Liver (tissue), 3 donors: ENCODE results near the gene SNAP23.

Source experiments
- CTCF ChIP-seq: fragments of 150-350 bp; IDR thresholded peaks from 2 replicates; pipeline ENCODE4 v1.5.1; 2017; ENCODE audit warnings: improper control_type of control experiment, low read depth, low read length; ENCODE audit not compliant: missing input control
- EGR1 ChIP-seq, 2 donors: IDR thresholded peaks; 2 replicates each; pipeline ENCODE4 v1.6.1; 2016 to 2018; ENCODE audit warnings: antibody characterized with exemption in 2 of 2, low read depth in 2 of 2
- GABPA ChIP-seq, 2 donors: IDR thresholded peaks in 1 of 2; conservative IDR thresholded peaks in 1 of 2; 2 replicates each; pipeline ENCODE4 v1.6.1; 2016; ENCODE audit warnings: antibody characterized with exemption in 2 of 2, mild to moderate bottlenecking in 1 of 2, moderate library complexity in 1 of 2
- JUND ChIP-seq, 2 donors: IDR thresholded peaks; 2 replicates each; pipeline ENCODE4 v1.6.1; 2016; ENCODE audit warnings: antibody characterized with exemption in 2 of 2
- MAX ChIP-seq: IDR thresholded peaks from 2 replicates; pipeline ENCODE4 v1.6.1; 2016; ENCODE audit warnings: antibody characterized with exemption
- RAD21 ChIP-seq, 2 donors: IDR thresholded peaks; 2 replicates each; pipeline ENCODE4 v1.6.1; 2016; ENCODE audit warnings: antibody characterized with exemption in 2 of 2, mild to moderate bottlenecking in 2 of 2
- REST ChIP-seq: IDR thresholded peaks from 2 replicates; pipeline ENCODE4 v1.6.1; 2016; ENCODE audit warnings: antibody characterized with exemption, mild to moderate bottlenecking
- RXRA ChIP-seq, 2 donors: IDR thresholded peaks; 2 replicates each; pipeline ENCODE4 v1.6.1; 2017 to 2018; ENCODE audit warnings: antibody characterized with exemption in 2 of 2, mild to moderate bottlenecking in 1 of 2
- SP1 ChIP-seq: IDR thresholded peaks from 2 replicates; pipeline ENCODE4 v1.6.1; 2018; ENCODE audit warnings: antibody characterized with exemption, mild to moderate bottlenecking
- TAF1 ChIP-seq: conservative IDR thresholded peaks from 2 replicates; pipeline ENCODE4 v1.6.1; 2016; ENCODE audit warnings: antibody characterized with exemption, mild to moderate bottlenecking
- YY1 ChIP-seq: IDR thresholded peaks from 2 replicates; pipeline ENCODE4 v1.6.1; 2016; ENCODE audit warnings: antibody characterized with exemption, mild to moderate bottlenecking
- TF ChIP-seq, protein P1 (sequence below): IDR thresholded peaks from 2 replicates; pipeline ENCODE4 v1.6.1; 2016; ENCODE audit warnings: antibody characterized with exemption
- donor health status: healthy.
- donor health status: healthy.

GRCh38 chr15:42523331-42523730 lies 27.9 kb downstream of the SNAP23 start:
- no peak for TF ChIP-seq CTCF
- no peak for TF ChIP-seq RAD21 (IDR thresholded peaks at IDR 0.05)
- no peak for TF ChIP-seq MAX
- TF ChIP-seq, protein P1, sequence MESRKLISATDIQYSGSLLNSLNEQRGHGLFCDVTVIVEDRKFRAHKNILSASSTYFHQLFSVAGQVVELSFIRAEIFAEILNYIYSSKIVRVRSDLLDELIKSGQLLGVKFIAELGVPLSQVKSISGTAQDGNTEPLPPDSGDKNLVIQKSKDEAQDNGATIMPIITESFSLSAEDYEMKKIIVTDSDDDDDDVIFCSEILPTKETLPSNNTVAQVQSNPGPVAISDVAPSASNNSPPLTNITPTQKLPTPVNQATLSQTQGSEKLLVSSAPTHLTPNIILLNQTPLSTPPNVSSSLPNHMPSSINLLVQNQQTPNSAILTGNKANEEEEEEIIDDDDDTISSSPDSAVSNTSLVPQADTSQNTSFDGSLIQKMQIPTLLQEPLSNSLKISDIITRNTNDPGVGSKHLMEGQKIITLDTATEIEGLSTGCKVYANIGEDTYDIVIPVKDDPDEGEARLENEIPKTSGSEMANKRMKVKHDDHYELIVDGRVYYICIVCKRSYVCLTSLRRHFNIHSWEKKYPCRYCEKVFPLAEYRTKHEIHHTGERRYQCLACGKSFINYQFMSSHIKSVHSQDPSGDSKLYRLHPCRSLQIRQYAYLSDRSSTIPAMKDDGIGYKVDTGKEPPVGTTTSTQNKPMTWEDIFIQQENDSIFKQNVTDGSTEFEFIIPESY, result no peak
- TF ChIP-seq YY1, result no peak
- peak; percentile 14 to 31 for TF ChIP-seq RXRA (IDR thresholded peaks at IDR 0.05)
- TF ChIP-seq EGR1 (IDR thresholded peaks at IDR 0.05; ENCODE audit: low read depth in 2 of 2), result no peak
- no peak for TF ChIP-seq GABPA (IDR thresholded peaks at IDR 0.05 in 1 of 2, conservative IDR thresholded peaks at IDR 0.05 in 1 of 2)
- no peak for TF ChIP-seq JUND (IDR thresholded peaks at IDR 0.05)
- TF ChIP-seq TAF1, result no peak
- TF ChIP-seq SP1, result no peak
- no peak for TF ChIP-seq REST
